Cerebellar cortex (tissue), 1 donor: ENCODE data around the gene NEK4.
"Not testable (repeated sequence)": the region's sequence is repeated elsewhere in the genome, so short reads cannot be mapped to it uniquely, and the experiment has no call there.

Experiments used
- DNase-seq: peaks from one replicate; pipeline ENCODE4 v3.0.0-alpha.2; 2015; ENCODE audit warnings: low spot score

The NEK4 gene

GRCh38 chr3:52777959-52778805 is 7.4 kb upstream of the NEK4 start:
- no peak for DNase-seq

- DNase-seq, result no peak
Observed at GRCh38 chr3:52777127-52777958, 6.6 kb upstream of the NEK4 start, which contains the start of gene ITIH1. Gene ITIH1, plus strand, starts transcription at chr3:52777599. Its CDS starts 17 bp downstream, at chr3:52777616.

GRCh38 chr3:52776486-52776885 is 5.7 kb upstream of the NEK4 start:
- not testable (repeated sequence) for DNase-seq

- DNase-seq, result no peak
Observed at GRCh38 chr3:52775877-52776276, 5.1 kb upstream of the NEK4 start.

- no peak for DNase-seq
Observed at GRCh38 chr3:52774901-52775864, 4.4 kb upstream of the NEK4 start.

- DNase-seq, result no peak
Observed at GRCh38 chr3:52774066-52774713, 3.5 kb upstream of the NEK4 start.

GRCh38 chr3:52773361-52774065 is 2.8 kb upstream of the NEK4 start:
- DNase-seq, result no peak

GRCh38 chr3:52771702-52772101 is 962 bp upstream of the NEK4 start:
- DNase-seq, result no peak

GRCh38 chr3:52771334-52771681 is 568 bp upstream of the NEK4 start:
- no peak for DNase-seq

GRCh38 chr3:52769786-52770455 is 819 bp downstream of the NEK4 start:
- peak; percentile 15 for DNase-seq

- no peak for DNase-seq
Observed at GRCh38 chr3:52763466-52763865, 7.3 kb downstream of the NEK4 start.

- DNase-seq, result no peak
Observed at GRCh38 chr3:52756141-52756540, 14.6 kb downstream of the NEK4 start.

- DNase-seq, result no peak
Observed at GRCh38 chr3:52754373-52754772, 16.4 kb downstream of the NEK4 start.

- no peak for DNase-seq
Observed at GRCh38 chr3:52752045-52752660, 18.6 kb downstream of the NEK4 start.

- no peak for DNase-seq
Observed at GRCh38 chr3:52743721-52744120, 27.0 kb downstream of the NEK4 start.

GRCh38 chr3:52743152-52743551 is 27.6 kb downstream of the NEK4 start:
- no peak for DNase-seq

GRCh38 chr3:52742418-52743041 is 28.2 kb downstream of the NEK4 start:
- peak; percentile 32 for DNase-seq

GRCh38 chr3:52739730-52740129 is 31.0 kb downstream of the NEK4 start:
- no peak for DNase-seq

GRCh38 chr3:52733256-52733891 is 37.4 kb downstream of the NEK4 start:
- no peak for DNase-seq
